Fibroblast of pulmonary artery (primary cell): ENCODE data around the gene SNAP47.

ENCODE experiments used
- DNase-seq: peaks from one replicate; pipeline ENCODE4 v3.0.0-alpha.2; 2010; ENCODE audit warnings: low read depth
- H3K4me3 ChIP-seq: replicated peaks from 2 replicates; pipeline ENCODE4 v1.5.1; 2011; ENCODE audit warnings: low read depth, mild to moderate bottlenecking, control low read depth, low read length, moderate library complexity
- TF ChIP-seq, protein P1 (sequence below): IDR thresholded peaks from 2 replicates; pipeline ENCODE4 v1.5.1; 2011; ENCODE audit warnings: mild to moderate bottlenecking, control low read depth, low read length, inconsistent platforms; ENCODE audit errors: missing control alignments

The SNAP47 gene

DNA sequence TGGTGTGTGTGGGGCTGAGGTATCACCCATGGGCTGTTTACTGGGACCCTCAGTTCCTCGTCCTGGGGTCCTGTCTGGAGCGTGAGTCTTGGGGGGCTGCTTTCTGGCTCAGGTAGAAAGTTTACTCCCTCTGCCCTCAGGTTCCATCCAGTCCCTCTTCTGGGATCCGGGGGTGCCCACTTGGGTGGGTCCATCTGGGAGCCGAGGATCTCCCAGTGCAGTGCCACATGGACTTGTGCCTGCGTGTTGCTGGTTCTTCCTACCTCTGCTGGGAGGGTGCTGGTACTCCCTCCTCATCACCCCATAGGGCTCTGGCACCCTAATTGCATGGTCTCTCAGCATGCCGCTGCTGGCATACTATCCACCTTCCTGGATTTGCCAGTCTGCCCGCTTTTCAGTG lies 14.0 kb downstream of the SNAP47 start:
- no peak overlapping the region for H3K4me3 ChIP-seq
- TF ChIP-seq, protein P1, sequence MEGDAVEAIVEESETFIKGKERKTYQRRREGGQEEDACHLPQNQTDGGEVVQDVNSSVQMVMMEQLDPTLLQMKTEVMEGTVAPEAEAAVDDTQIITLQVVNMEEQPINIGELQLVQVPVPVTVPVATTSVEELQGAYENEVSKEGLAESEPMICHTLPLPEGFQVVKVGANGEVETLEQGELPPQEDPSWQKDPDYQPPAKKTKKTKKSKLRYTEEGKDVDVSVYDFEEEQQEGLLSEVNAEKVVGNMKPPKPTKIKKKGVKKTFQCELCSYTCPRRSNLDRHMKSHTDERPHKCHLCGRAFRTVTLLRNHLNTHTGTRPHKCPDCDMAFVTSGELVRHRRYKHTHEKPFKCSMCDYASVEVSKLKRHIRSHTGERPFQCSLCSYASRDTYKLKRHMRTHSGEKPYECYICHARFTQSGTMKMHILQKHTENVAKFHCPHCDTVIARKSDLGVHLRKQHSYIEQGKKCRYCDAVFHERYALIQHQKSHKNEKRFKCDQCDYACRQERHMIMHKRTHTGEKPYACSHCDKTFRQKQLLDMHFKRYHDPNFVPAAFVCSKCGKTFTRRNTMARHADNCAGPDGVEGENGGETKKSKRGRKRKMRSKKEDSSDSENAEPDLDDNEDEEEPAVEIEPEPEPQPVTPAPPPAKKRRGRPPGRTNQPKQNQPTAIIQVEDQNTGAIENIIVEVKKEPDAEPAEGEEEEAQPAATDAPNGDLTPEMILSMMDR = no peak

DNA sequence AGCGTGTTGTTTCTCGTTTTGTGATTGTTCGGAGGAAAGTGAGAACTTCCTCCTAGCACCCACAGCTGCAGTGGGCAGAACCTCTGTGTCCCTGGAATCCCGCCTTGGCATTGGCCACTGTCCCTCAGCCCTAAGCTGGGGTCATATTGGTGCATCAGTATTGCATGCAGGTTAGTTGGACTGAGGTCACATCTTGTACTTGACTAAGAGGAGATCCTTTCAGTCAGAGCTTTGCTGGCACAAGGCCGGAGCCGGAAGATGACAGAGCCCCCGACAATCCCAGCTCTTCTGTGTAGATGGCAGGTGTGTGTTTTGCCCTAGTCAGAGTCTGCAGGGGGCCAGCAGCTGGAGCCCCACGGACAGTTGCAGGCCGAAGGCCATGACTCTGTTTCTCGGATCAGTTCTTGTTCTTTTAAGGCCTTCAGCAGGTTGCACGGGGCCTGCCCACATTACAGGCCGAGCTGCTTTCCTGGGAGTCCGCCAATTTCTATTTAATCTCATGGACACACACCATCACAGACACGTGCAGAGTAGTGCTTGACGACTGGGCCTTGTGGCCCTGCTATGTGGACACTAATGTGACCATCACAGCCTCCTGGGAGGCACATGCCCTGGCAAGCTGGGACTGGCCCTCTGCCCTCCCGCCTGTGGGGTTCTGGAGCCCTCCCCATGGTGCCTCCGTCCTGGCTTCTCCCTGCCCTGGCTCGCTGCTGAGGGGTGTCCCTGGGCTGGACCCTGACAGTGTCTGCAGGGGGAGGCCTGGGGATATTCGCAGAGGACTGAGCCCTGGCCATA lies 14.9 kb downstream of the SNAP47 start:
- H3K4me3 ChIP-seq = no peak overlapping the region
- TF ChIP-seq, protein P1 = no peak
- DNase-seq = no peak

More for the DNA sequence above, 14.0 kb downstream of the SNAP47 start:
- DNase-seq = no peak

DNA sequence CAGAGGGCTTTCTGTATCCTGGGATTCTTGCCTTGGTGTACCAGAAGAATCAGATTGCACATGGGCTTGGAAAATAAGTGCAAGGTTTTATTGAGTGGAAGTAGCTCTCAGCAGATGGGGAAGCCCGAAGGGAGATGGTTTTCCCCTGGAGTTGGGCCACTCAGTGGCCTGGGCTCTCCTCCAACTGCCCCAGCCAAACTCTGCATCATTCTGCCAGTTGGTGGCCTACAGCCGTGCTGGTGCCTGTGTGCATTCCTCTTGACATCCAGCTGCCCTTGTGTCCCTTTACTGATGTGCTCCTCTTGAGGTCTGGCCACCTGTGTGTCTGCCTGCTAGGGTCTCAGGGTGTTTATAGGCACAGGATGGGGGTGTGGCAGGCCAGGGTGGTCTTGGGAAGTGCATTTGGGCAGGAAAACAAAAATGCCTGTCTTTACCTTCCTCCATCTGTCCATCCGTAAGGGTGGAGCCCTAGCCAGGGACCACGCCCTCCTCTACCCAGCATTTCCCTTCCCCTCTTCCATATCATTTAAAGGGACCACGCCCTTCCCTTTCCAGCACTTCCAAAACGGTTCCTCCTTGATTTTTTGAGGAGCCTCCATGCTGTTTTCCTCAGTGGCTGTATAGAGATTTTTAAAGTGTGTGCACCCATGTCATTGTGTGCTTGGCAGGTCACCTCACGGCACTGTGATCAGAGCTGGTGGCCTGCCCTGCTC lies 18.9 kb downstream of the SNAP47 start:
- TF ChIP-seq, protein P1 = no peak
- H3K4me3 ChIP-seq = no peak overlapping the region
- DNase-seq = peak; percentile 44

DNA sequence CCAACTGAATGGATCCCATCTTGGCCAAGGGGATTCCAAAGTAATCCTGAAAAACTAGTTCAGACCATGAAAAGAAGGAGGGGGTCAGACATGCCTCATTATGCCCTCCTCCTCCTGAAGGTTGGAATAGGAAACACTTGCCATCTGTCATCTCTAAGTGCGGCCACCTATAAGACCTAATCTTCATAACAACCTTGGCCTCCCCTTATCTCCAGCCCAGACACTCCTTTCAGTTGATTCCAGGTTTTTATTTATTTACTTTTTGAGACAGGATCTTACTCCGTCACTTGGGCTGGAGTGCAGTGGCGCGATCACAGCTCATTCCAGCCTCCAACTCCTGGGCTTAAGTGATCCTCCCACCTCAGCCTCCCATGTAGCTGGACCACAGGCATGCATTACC lies 19.7 kb downstream of the SNAP47 start:
- no peak overlapping the region for H3K4me3 ChIP-seq
- TF ChIP-seq, protein P1 = no peak
- no peak for DNase-seq

DNA sequence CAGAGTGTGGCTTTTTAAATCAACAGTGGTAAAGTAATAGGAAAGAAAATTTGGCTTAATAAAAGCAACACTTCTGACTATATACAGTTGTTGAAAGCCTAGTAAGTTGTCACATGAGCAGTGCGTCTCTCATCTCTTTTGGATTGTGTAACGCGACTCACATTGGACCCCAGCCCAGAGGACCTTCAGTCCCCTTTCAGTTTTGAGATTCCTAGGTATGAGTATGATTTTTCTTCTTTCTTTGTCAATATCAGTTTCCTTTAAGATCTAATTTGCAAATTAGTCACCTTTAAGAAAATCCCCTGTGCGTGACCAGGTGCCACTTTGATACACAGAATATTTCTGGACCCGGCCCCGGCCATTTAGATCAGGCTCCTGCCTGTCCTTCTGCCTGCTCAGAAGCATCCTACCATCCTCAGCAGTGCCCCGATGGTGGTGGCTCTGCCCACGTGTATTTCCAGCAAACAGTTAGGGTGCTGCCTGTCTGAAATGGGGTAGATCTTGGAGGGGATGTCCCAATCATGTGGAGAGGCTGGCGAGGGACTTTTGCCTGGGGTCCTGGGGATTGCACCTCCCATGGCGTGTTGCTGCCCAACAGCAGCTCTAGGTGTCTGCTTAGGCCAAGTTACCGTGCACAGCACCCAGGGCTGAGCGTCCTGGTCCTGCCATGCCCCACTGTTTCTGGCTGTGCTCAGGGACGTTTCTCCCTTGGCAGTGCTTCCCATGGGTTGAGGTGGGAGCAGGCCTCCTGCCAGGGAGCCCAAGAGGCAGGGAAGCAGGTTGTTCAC lies 21.1 kb downstream of the SNAP47 start:
- TF ChIP-seq, protein P1 = no peak
- no peak overlapping the region for H3K4me3 ChIP-seq
- peak; percentile 21 for DNase-seq

DNA sequence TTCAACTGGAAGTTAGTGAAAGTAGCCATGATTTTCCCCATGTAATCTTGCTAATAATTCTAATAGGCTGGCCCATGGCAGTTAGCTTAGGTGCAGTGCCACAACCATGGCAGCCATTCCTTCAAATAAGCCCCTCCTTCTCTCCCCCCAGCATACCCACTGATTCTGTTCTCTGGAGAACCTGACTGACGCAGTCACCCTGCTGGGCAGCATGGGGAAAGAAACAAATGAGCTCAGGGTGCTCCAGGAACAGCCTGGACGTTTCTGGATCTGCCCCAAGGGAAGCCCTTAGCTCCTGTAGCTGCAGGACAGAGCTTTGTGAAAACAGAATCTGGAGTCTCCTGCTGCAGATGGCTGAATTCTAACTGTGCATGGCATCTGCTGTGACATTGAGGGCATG lies 22.5 kb downstream of the SNAP47 start:
- TF ChIP-seq, protein P1 = no peak
- DNase-seq = no peak
- H3K4me3 ChIP-seq = no peak overlapping the region
